Transverse colon (tissue), 4 donors: ENCODE data around the gene CYYR1.

Experiments
- CTCF ChIP-seq, 5 experiments: fragments of 200-600 bp in 3 of 5; fragments of 450-650 bp in 2 of 5; sonication (generic) in 3 of 5; IDR thresholded peaks; 1 replicate in 2 of 5; 2 replicates in 3 of 5; pipeline ENCODE4 v1.5.1; 2016 to 2017; ENCODE audit warnings: antibody characterized with exemption in 5 of 5, inconsistent platforms in 3 of 5, mild to moderate bottlenecking in 2 of 5, moderate library complexity in 1 of 5
- EP300 ChIP-seq: sonication (generic); formaldehyde crosslinking; IDR thresholded peaks from one replicate; pipeline ENCODE4 v1.6.1; 2017; ENCODE audit warnings: antibody characterized with exemption, low read depth
- POLR2AphosphoS5 ChIP-seq, 3 donors: sonication (generic); formaldehyde crosslinking; IDR thresholded peaks; one replicate each; pipeline ENCODE4 v1.6.1; 2016; ENCODE audit warnings: antibody characterized with exemption in 3 of 3

- TF ChIP-seq CTCF (IDR thresholded peaks at IDR 0.05) (no peak), POLR2AphosphoS5 (IDR thresholded peaks at IDR 0.05) (no peak), EP300 (no peak)
Measured at GRCh38 chr21:26540651-26541050, 32.4 kb downstream of the CYYR1 start.
